ENCODE data around the gene RNU2-63P. TPM values are rescaled to one million over a fixed set of nuclear protein-coding genes. Genes with fewer than 3 reads are reported as not detected.

RNU2-63P gene
- polyA plus RNA-seq, 1 of the 3 experiments (the other 2 are of a cell fraction): not detected

GRCh38 chr2:87996570-87996969 is 19.8 kb downstream of the RNU2-63P start:
- Histone ChIP-seq H3K4me2 (no peak overlapping the region), H3K9me2 (no peaks in the 10 kb centered on the region), H3K9ac (no peak overlapping the region), H3K4me1 (ENCODE audit: control insufficient read depth in 1 of 2, insufficient read depth in 2 of 2, low read depth in 1 of 2, low read length in 1 of 2) (no peaks in the 10 kb centered on the region; a peak in 1 of 4 replicates), H3K79me2 (ENCODE audit: insufficient read depth) (no peaks in the 10 kb centered on the region), H3K9me3 (no peaks in the 10 kb centered on the region), H3K4me3 (ENCODE audit: low read depth in 2 of 2, low read length in 1 of 2) (no peak overlapping the region), H3K36me3 (replicated peaks in 1 of 2; ENCODE audit: control insufficient read depth in 1 of 2, insufficient read depth in 2 of 2, low read length in 1 of 2) (no peaks in the 10 kb centered on the region), H3K27me3 (ENCODE audit: insufficient read depth) (no peaks in the 10 kb centered on the region), H4K20me1 (ENCODE audit: insufficient read depth) (no peaks in the 10 kb centered on the region), H3F3A (replicated peaks; ENCODE audit: insufficient read depth) (no peaks in the 10 kb centered on the region), H3K27ac (ENCODE audit: low read depth in 2 of 2, low read length in 1 of 2) (no peak overlapping the region), H2AFZ (ENCODE audit: low read depth) (no peak overlapping the region)
- TF ChIP-seq PBX3 (IDR thresholded peaks at IDR 0.05): no peak
- no peak for TF ChIP-seq RFX5 (IDR thresholded peaks at IDR 0.05; ENCODE audit: low read length)
- no peak for TF ChIP-seq NFIC (IDR thresholded peaks at IDR 0.05; ENCODE audit: borderline replicate concordance)
- no peak for TF ChIP-seq NRF1 (IDR thresholded peaks at IDR 0.05; ENCODE audit: low read depth, low read length)
- TF ChIP-seq MAX (IDR thresholded peaks at IDR 0.05; ENCODE audit: low read depth): no peak
- TF ChIP-seq ELF1 (IDR thresholded peaks at IDR 0.05): no peak
- TF ChIP-seq YY1 (IDR thresholded peaks at IDR 0.05; ENCODE audit: low read depth): no peak
- TF ChIP-seq FOXJ3 (CRISPR knock-in tag; IDR thresholded peaks at IDR 0.05): no peak
- TF ChIP-seq TCF12 (IDR thresholded peaks at IDR 0.05): no peak
- no peak for TF ChIP-seq SMC3 (IDR thresholded peaks at IDR 0.05; ENCODE audit: low read depth, low read length)
- TF ChIP-seq USF2 (IDR thresholded peaks at IDR 0.05; ENCODE audit: borderline replicate concordance, low read depth, low read length): no peak
- no peak for TF ChIP-seq GABPA (IDR thresholded peaks at IDR 0.05; ENCODE audit: low read depth)
- no peak for TF ChIP-seq EZH2phosphoT487 (IDR thresholded peaks at IDR 0.05; ENCODE audit: borderline replicate concordance, low read depth)
- TF ChIP-seq TEAD4 (IDR thresholded peaks at IDR 0.05; ENCODE audit: borderline replicate concordance, insufficient read depth): no peak
- TF ChIP-seq, protein P1, sequence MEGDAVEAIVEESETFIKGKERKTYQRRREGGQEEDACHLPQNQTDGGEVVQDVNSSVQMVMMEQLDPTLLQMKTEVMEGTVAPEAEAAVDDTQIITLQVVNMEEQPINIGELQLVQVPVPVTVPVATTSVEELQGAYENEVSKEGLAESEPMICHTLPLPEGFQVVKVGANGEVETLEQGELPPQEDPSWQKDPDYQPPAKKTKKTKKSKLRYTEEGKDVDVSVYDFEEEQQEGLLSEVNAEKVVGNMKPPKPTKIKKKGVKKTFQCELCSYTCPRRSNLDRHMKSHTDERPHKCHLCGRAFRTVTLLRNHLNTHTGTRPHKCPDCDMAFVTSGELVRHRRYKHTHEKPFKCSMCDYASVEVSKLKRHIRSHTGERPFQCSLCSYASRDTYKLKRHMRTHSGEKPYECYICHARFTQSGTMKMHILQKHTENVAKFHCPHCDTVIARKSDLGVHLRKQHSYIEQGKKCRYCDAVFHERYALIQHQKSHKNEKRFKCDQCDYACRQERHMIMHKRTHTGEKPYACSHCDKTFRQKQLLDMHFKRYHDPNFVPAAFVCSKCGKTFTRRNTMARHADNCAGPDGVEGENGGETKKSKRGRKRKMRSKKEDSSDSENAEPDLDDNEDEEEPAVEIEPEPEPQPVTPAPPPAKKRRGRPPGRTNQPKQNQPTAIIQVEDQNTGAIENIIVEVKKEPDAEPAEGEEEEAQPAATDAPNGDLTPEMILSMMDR (IDR thresholded peaks at IDR 0.05): no peak
- no peak for TF ChIP-seq POLR2AphosphoS5 (IDR thresholded peaks at IDR 0.05; ENCODE audit: low read depth, low read length)
- no peak for TF ChIP-seq RCOR1 (IDR thresholded peaks at IDR 0.05; ENCODE audit: low read length)
- TF ChIP-seq RAD21 (IDR thresholded peaks at IDR 0.05; ENCODE audit: low read length): no peak
- no peak for TF ChIP-seq RXRA (IDR thresholded peaks at IDR 0.05; ENCODE audit: borderline replicate concordance, low read depth)
- POLR2A ChIA-PET: no interaction called here
- no peak for DNase-seq
- CTCF ChIA-PET: no interaction called here
- WGBS (ENCODE audit: low lambda C conversion rate): 89% methylated on average over 4 of the region's 6 CpGs

All from SK-N-SH (cell line).